Stimulated activated CD8-positive, alpha-beta memory T cell treated with anti-CD3 and anti-CD28 coated beads, Interleukin-15, amount 100 ng/mL, for 1 hour (primary cell): Measurements from ENCODE around the gene KCNE3.

Source experiments
- DNase-seq: peaks from one replicate; pipeline ENCODE4 v3.0.0-alpha.2; 2020; ENCODE audit warnings: low read depth

The KCNE3 gene

GRCh38 chr11:74466916-74467885 is at the start of gene KCNE3:
TSS of gene KCNE3 (minus strand) at chr11:74467549. CDS start at chr11:74457563, 9,986 bp downstream.
- no peak for DNase-seq

- DNase-seq = no peak
These were observed 40.2 kb upstream of the KCNE3 start for GRCh38 chr11:74507582-74507981.

GRCh38 chr11:74506823-74507222 is 39.5 kb upstream of the KCNE3 start:
- DNase-seq = no peak

GRCh38 chr11:74505911-74506310 is 38.6 kb upstream of the KCNE3 start:
- DNase-seq = no peak

GRCh38 chr11:74504100-74504691 is 36.8 kb upstream of the KCNE3 start:
- no peak for DNase-seq

GRCh38 chr11:74494916-74495315 is 27.6 kb upstream of the KCNE3 start:
- no peak for DNase-seq

- DNase-seq = no peak
These were observed 26.7 kb upstream of the KCNE3 start for GRCh38 chr11:74493791-74494630.

- DNase-seq = peak; percentile 95
These were observed 25.8 kb upstream of the KCNE3 start, which contains the start of gene LIPT2 for GRCh38 chr11:74492974-74493790. TSS of gene LIPT2 (minus strand) at chr11:74493724. CDS start at chr11:74493703, 21 bp downstream.

- DNase-seq = no peak
These were observed 24.7 kb upstream of the KCNE3 start for GRCh38 chr11:74492084-74492483.

GRCh38 chr11:74490941-74491340 is 23.6 kb upstream of the KCNE3 start:
- no peak for DNase-seq

- no peak for DNase-seq
These were observed 20.5 kb upstream of the KCNE3 start for GRCh38 chr11:74487875-74488274.

- no peak for DNase-seq
These were observed 18.5 kb upstream of the KCNE3 start for GRCh38 chr11:74485868-74486267.

GRCh38 chr11:74480688-74481417 is 13.5 kb upstream of the KCNE3 start:
- no peak for DNase-seq

- DNase-seq = no peak
These were observed 12.4 kb upstream of the KCNE3 start for GRCh38 chr11:74479732-74480123.

- no peak for DNase-seq
These were observed 11.8 kb upstream of the KCNE3 start for GRCh38 chr11:74478877-74479731.

GRCh38 chr11:74476536-74476935 is 9.2 kb upstream of the KCNE3 start:
- no peak for DNase-seq

GRCh38 chr11:74474316-74474715 is 7.0 kb upstream of the KCNE3 start:
- no peak for DNase-seq

GRCh38 chr11:74473382-74474173 is 6.2 kb upstream of the KCNE3 start:
- no peak for DNase-seq
